ENCODE measurements around the gene DNAH2. TPM values are rescaled to one million over a fixed set of nuclear protein-coding genes. Genes with fewer than 3 reads are reported as not detected.

The DNAH2 gene
- total and polyA plus RNA-seq, 9 of the 15 experiments (the other 6 are each of a cell fraction or from before 2014, with no cell fraction given): 0.03 TPM; not detected in 8

- TF ChIP-seq, protein P1, sequence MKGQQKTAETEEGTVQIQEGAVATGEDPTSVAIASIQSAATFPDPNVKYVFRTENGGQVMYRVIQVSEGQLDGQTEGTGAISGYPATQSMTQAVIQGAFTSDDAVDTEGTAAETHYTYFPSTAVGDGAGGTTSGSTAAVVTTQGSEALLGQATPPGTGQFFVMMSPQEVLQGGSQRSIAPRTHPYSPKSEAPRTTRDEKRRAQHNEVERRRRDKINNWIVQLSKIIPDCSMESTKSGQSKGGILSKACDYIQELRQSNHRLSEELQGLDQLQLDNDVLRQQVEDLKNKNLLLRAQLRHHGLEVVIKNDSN (CRISPR knock-in tag; IDR thresholded peaks at IDR 0.05): peak; percentile 88
- peak; percentile 56; the same call in 1 of the 2 replicates for TF ChIP-seq ETS1 (conservative IDR thresholded peaks at IDR 0.05; ENCODE audit: control insufficient read depth, low read depth, low read length)
- peak; percentile 73; the same call in 1 of the 2 replicates for TF ChIP-seq BHLHE40 (IDR thresholded peaks at IDR 0.05; ENCODE audit: low read length)
- TF ChIP-seq RAD51 (IDR thresholded peaks at IDR 0.05; ENCODE audit: borderline replicate concordance, low read depth): peak; percentile 66
- TF ChIP-seq ZNF764 (CRISPR knock-in tag; IDR thresholded peaks at IDR 0.05; ENCODE audit: low read depth): no peak
- TF ChIP-seq ZNF146 (CRISPR knock-in tag; IDR thresholded peaks at IDR 0.05; ENCODE audit: unreplicated experiment): no peak
- TF ChIP-seq, protein P2, sequence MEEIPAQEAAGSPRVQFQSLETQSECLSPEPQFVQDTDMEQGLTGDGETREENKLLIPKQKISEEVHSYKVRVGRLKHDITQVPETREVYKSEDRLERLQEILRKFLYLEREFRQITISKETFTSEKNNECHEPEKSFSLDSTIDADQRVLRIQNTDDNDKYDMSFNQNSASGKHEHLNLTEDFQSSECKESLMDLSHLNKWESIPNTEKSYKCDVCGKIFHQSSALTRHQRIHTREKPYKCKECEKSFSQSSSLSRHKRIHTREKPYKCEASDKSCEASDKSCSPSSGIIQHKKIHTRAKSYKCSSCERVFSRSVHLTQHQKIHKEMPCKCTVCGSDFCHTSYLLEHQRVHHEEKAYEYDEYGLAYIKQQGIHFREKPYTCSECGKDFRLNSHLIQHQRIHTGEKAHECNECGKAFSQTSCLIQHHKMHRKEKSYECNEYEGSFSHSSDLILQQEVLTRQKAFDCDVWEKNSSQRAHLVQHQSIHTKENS (CRISPR knock-in tag; IDR thresholded peaks at IDR 0.05): no peak
- TF ChIP-seq SRSF1 (IDR thresholded peaks at IDR 0.05; ENCODE audit: low read depth, low read length): no peak
- no peak for TF ChIP-seq SPI1 (IDR thresholded peaks at IDR 0.05; ENCODE audit: borderline replicate concordance, low read depth, low read length)
- TF ChIP-seq RAD21 (CRISPR knock-in tag; conservative IDR thresholded peaks at IDR 0.05 in 1 of 2, IDR thresholded peaks at IDR 0.05 in 1 of 2): peak; percentile 29 to 43; a peak in 3 of 4 replicates
- TF ChIP-seq PHF8 (IDR thresholded peaks at IDR 0.05; ENCODE audit: borderline replicate concordance, low read length): no peak
- TF ChIP-seq SMAD4 (CRISPR knock-in tag; conservative IDR thresholded peaks at IDR 0.05): peak; percentile 99
- no peak; the same call in none of the 2 replicates for TF ChIP-seq L3MBTL2 (IDR thresholded peaks at IDR 0.05)
- TF ChIP-seq ZNF41 (CRISPR knock-in tag; conservative IDR thresholded peaks at IDR 0.05): no peak
- no peak for TF ChIP-seq TAF15 (IDR thresholded peaks at IDR 0.05; ENCODE audit: low read depth, low read length)
- TF ChIP-seq MEIS2 (IDR thresholded peaks at IDR 0.05; ENCODE audit: partially characterized antibody): peak; percentile 37
- TF ChIP-seq, protein P3, sequence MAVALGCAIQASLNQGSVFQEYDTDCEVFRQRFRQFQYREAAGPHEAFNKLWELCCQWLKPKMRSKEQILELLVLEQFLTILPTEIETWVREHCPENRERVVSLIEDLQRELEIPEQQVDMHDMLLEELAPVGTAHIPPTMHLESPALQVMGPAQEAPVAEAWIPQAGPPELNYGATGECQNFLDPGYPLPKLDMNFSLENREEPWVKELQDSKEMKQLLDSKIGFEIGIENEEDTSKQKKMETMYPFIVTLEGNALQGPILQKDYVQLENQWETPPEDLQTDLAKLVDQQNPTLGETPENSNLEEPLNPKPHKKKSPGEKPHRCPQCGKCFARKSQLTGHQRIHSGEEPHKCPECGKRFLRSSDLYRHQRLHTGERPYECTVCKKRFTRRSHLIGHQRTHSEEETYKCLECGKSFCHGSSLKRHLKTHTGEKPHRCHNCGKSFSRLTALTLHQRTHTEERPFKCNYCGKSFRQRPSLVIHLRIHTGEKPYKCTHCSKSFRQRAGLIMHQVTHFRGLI (CRISPR knock-in tag; IDR thresholded peaks at IDR 0.05): no peak
- TF ChIP-seq MYBL2 (IDR thresholded peaks at IDR 0.05; ENCODE audit: low read depth): no peak
- TF ChIP-seq MYBL2 (CRISPR knock-in tag; IDR thresholded peaks at IDR 0.05; ENCODE audit: borderline replicate concordance): no peak
- TF ChIP-seq MTA1 (IDR thresholded peaks at IDR 0.05; ENCODE audit: borderline replicate concordance): peak; percentile 43; the same call in 1 of the 2 replicates
- TF ChIP-seq ZKSCAN1 (IDR thresholded peaks at IDR 0.05; ENCODE audit: low read depth, low read length): no peak
- no peak; the same call in 1 of the 2 replicates for TF ChIP-seq NKRF (IDR thresholded peaks at IDR 0.05; ENCODE audit: borderline replicate concordance)
Observed at GRCh38 chr17:7841396-7841914, 123.9 kb downstream of the DNAH2 start (continued).

Data from K562 (cell line).